CD4-positive, alpha-beta T cell (primary cell): ENCODE measurements around the gene TTBK1. TPM values are rescaled to one million over a fixed set of nuclear protein-coding genes. Genes with fewer than 3 reads are reported as not detected.

Source experiments
- ATAC-seq: fragments of 200-7000 bp; cut with Tn5 transposase; one replicate; pipeline ENCODE4 v1.10.0; 2022; ENCODE audit warnings: mild to moderate bottlenecking; ENCODE audit not compliant: poor library complexity
- CTCF ChIA-PET: fragments of 350-600 bp; sonication (Branson Sonifier 250); formaldehyde crosslinking; loops from one replicate; lab custom pipeline; 2021; ENCODE audit warnings: antibody characterized with exemption, inconsistent platforms; lab: Charles Lee
- POLR2A ChIA-PET: fragments of 350-600 bp; sonication (Branson Sonifier 250); formaldehyde crosslinking; loops from one replicate; lab custom pipeline; 2021; ENCODE audit warnings: antibody characterized with exemption, inconsistent platforms; lab: Charles Lee
- DNase-seq, 14 experiments: peaks; one replicate each; pipeline ENCODE4 v3.0.0-alpha.2; 2013 to 2020; ENCODE audit warnings: mixed read lengths in 2 of 14
- H3K27ac ChIP-seq, 2 donors: one replicate each; pipeline versions ENCODE4 v1.5.1 to v1.7.0; 2013; ENCODE audit warnings: low read length in 2 of 2, low read depth in 1 of 2, mild to moderate bottlenecking in 1 of 2
- H3K27me3 ChIP-seq, 2 experiments: 1 replicate in 1 of 2; 2 replicates in 1 of 2; pipeline versions ENCODE4 v1.6.1 to v1.7.0; 2013; ENCODE audit warnings: low read length in 2 of 2, control low read depth in 1 of 2, mild to moderate bottlenecking in 1 of 2, moderate library complexity in 1 of 2; ENCODE audit not compliant: insufficient read depth in 2 of 2, control insufficient read depth in 1 of 2
- H3K36me3 ChIP-seq: one replicate; pipeline ENCODE4 v1.6.1; 2013; ENCODE audit warnings: low read length, control low read depth; ENCODE audit not compliant: insufficient read depth
- H3K4me1 ChIP-seq: one replicate; pipeline ENCODE4 v1.6.1; 2013; ENCODE audit warnings: low read length, control low read depth; ENCODE audit not compliant: insufficient read depth
- H3K4me3 ChIP-seq: one replicate; pipeline ENCODE4 v1.5.1; 2013; ENCODE audit warnings: mild to moderate bottlenecking, low read length, moderate library complexity
- H3K9me3 ChIP-seq, 2 experiments: 1 replicate in 1 of 2; 2 replicates in 1 of 2; pipeline versions ENCODE4 v1.6.1 to v1.7.0; 2013; ENCODE audit warnings: low read length in 2 of 2, mild to moderate bottlenecking in 2 of 2, control low read depth in 1 of 2, moderate library complexity in 1 of 2; ENCODE audit not compliant: control insufficient read depth in 1 of 2, insufficient read depth in 1 of 2
- H3K27ac Mint-ChIP-seq: one replicate; pipeline ENCODE4 v1.8.0; 2020; ENCODE audit warnings: mixed read lengths
- H3K27me3 Mint-ChIP-seq: one replicate; pipeline ENCODE4 v1.8.0; 2021; ENCODE audit warnings: mixed read lengths
- H3K36me3 Mint-ChIP-seq: one replicate; pipeline ENCODE4 v1.8.0; 2021; ENCODE audit warnings: low read depth, mixed read lengths
- H3K4me1 Mint-ChIP-seq: one replicate; pipeline ENCODE4 v1.8.0; 2021; ENCODE audit warnings: low read depth, mixed read lengths
- H3K4me3 Mint-ChIP-seq: one replicate; pipeline ENCODE4 v1.8.0; 2020; ENCODE audit warnings: mild to moderate bottlenecking, mixed read lengths
- H3K9me3 Mint-ChIP-seq: one replicate; pipeline ENCODE4 v1.8.0; 2020; ENCODE audit warnings: mixed read lengths
- intact Hi-C, 2 experiments: fragments of 100-400 bp; cut with DNase I in 1 of 2; cut with micrococcal nuclease in 1 of 2; formaldehyde crosslinking; loops; one replicate each; pipeline versions ENCODE4 v1.15.1 to v1.9.0; 2023 to 2025; cut with DNase I, micrococcal nuclease
- total RNA-seq, 174 experiments: library from RNA in 2 of 174; stranded (reverse) in 2 of 174; gene quantifications; one replicate each; pipeline ENCODE4 v1.2.3 and lab custom pipeline; 2021 to 2026
- TF ChIP-seq, protein P1 (sequence below): fragments of 200-600 bp; IDR thresholded peaks from one replicate; pipeline ENCODE4 v1.8.0; 2022; ENCODE audit warnings: antibody characterized with exemption, mild to moderate bottlenecking

Gene TTBK1
- total RNA-seq, 2 experiments from 2014 or later: not detected

DNA sequence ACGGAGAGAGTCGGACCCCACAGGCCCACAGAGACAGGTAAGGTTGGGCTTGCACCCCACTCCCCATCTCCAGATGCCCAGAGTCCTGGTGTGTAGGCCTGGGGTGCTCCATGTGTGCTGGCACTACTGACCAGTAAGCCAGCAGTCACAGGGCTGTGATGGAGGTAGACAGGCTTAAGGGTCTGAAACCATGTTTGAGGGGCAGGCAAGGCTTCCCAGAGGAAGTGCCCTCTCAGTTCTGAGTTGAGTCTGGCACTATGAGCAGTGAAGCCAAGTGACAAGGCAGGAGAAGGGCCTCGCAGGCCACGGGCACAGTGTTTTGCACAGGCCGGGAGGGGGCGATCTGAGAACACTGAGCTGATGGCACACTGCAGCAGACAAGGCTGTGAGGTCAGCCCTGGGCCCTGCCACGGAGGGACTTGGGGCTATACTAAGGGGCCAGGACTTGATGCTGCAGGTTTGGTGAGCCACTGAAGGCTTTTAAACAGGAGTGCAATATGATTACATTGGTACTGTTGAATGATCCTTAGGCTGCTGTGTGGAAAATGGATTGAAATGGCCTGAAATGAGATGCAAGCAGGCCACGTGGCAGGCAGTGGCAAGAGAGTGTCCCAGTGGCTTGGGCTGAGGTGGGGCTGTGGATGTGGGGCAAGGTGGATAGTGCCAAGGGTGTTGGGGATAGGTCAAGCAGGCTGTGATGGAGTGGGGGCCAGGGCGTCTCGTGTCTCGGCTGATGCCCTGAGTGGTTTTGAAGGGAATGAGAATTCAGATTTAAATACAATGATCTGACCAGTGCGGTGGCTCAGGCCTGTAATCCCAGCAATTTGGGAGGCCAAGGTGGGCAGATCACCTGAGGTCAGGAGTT, 20.3 kb downstream of the TTBK1 start:
- TF ChIP-seq, protein P1, sequence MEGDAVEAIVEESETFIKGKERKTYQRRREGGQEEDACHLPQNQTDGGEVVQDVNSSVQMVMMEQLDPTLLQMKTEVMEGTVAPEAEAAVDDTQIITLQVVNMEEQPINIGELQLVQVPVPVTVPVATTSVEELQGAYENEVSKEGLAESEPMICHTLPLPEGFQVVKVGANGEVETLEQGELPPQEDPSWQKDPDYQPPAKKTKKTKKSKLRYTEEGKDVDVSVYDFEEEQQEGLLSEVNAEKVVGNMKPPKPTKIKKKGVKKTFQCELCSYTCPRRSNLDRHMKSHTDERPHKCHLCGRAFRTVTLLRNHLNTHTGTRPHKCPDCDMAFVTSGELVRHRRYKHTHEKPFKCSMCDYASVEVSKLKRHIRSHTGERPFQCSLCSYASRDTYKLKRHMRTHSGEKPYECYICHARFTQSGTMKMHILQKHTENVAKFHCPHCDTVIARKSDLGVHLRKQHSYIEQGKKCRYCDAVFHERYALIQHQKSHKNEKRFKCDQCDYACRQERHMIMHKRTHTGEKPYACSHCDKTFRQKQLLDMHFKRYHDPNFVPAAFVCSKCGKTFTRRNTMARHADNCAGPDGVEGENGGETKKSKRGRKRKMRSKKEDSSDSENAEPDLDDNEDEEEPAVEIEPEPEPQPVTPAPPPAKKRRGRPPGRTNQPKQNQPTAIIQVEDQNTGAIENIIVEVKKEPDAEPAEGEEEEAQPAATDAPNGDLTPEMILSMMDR: peak; percentile 72
- POLR2A ChIA-PET: interaction anchor here (0.5 to 1.0 kb wide), 2 partner anchors 59 to 106 kb away, joined by 3 read pairs; partner anchors contain the start of gene ZNF318
- CTCF ChIA-PET: interaction anchor here (0.6 to 2.0 kb wide), 6 partner anchors 15 to 243 kb away, joined by 3 to 11 read pairs (median 4); no protein-coding TSS in a partner anchor
- Histone ChIP-seq H3K27me3 (peaks cover 0 to 2% of the 10 kb centered on the region in 2 experiments), H3K4me1 (peaks cover 3% of the 10 kb centered on the region), H3K36me3 (no peaks in the 10 kb centered on the region), H3K4me3 (no peak overlapping the region), H3K27ac (no peak overlapping the region), H3K9me3 (no peaks in the 10 kb centered on the region)
- H3K27ac Mint-ChIP-seq: no peak overlapping the region
- ATAC-seq (peak; percentile 96), DNase-seq (peak; percentile 62 to 85 (median 73))
- no peaks in the 10 kb centered on the region for H3K27me3 Mint-ChIP-seq
- H3K9me3 Mint-ChIP-seq: no peaks in the 10 kb centered on the region
- H3K4me1 Mint-ChIP-seq: no peaks in the 10 kb centered on the region
- intact Hi-C loops: loop anchor here (1.0 to 5.0 kb wide), 3 partner anchors 69 to 243 kb away; no protein-coding TSS in a partner anchor
- H3K36me3 Mint-ChIP-seq: no peaks in the 10 kb centered on the region
- no peak overlapping the region for H3K4me3 Mint-ChIP-seq

DNA sequence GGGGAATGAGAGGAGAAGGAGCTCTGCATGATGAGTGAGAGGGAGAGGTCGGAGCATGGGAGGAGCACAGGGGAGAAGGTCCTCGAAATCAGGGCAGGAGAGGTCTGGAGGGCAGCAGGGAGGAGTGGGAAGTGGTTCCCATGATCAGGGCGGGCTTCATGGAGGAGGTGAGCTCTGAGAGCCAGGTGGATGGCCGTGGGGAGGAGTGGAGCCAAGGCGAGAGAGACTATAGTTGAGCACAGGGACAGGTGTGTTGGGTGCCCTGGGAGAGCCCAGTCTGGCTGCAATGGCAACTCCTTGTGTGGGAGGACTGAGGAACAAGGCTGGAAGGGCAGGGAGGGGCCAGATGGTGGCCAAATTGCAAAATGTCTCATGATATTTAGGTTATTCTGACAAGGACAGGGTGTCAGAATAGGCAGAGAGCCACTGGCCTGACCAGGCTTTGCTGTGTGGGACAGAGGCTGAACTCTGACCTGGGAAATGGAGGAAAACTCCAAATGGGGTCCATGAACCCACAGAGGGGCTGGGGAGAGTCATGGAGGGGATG, 21.4 kb downstream of the TTBK1 start:
- peaks cover 5% of the 10 kb centered on the region for H3K4me1 Mint-ChIP-seq
- H3K4me1 ChIP-seq: peaks cover 13% of the 10 kb centered on the region
- ChIA-PET CTCF (interaction anchor here (0.6 to 2.0 kb wide), 2 partner anchors 110 to 242 kb away, joined by 3 to 11 read pairs; no protein-coding TSS in a partner anchor), POLR2A (no interaction called here)
- no peaks in the 10 kb centered on the region for H3K9me3 ChIP-seq
- H3K4me3 Mint-ChIP-seq: no peak overlapping the region
- no peak overlapping the region for H3K4me3 ChIP-seq
- H3K27me3 Mint-ChIP-seq: peaks cover 5% of the 10 kb centered on the region
- no peak overlapping the region for H3K27ac ChIP-seq
- H3K36me3 ChIP-seq: no peaks in the 10 kb centered on the region
- ATAC-seq (no peak), DNase-seq (no peak)
- H3K27ac Mint-ChIP-seq: no peak overlapping the region
- no peaks in the 10 kb centered on the region for H3K9me3 Mint-ChIP-seq
- H3K36me3 Mint-ChIP-seq: no peaks in the 10 kb centered on the region
- peaks cover 0 to 2% of the 10 kb centered on the region in 2 experiments for H3K27me3 ChIP-seq
- intact Hi-C loops: loop anchor here (5.0 kb wide), 2 partner anchors 68 to 73 kb away; no protein-coding TSS in a partner anchor
- TF ChIP-seq, protein P1: no peak

- H3K4me1 Mint-ChIP-seq: peaks cover 9% of the 10 kb centered on the region
- ChIA-PET POLR2A (no interaction called here), CTCF (no interaction called here)
- intact Hi-C loops: loop anchor here in 1 of 2 experiments (5.0 kb wide), 1 partner anchor 72 kb away; no protein-coding TSS in a partner anchor
- H3K36me3 Mint-ChIP-seq: no peaks in the 10 kb centered on the region
- H3K4me3 Mint-ChIP-seq: no peak overlapping the region
- H3K27me3 Mint-ChIP-seq: peaks cover 5% of the 10 kb centered on the region
- Histone ChIP-seq H3K9me3 (no peaks in the 10 kb centered on the region), H3K36me3 (no peaks in the 10 kb centered on the region), H3K27me3 (peaks cover 0 to 2% of the 10 kb centered on the region in 2 experiments), H3K27ac (no peak overlapping the region), H3K4me1 (peaks cover 18% of the 10 kb centered on the region), H3K4me3 (no peak overlapping the region)
- TF ChIP-seq, protein P1: no peak
- no peaks in the 10 kb centered on the region for H3K9me3 Mint-ChIP-seq
- DNase-seq (no peak), ATAC-seq (no peak)
- H3K27ac Mint-ChIP-seq: no peak overlapping the region
Measured at GRCh38 chr6:43265564-43265963, 22.3 kb downstream of the TTBK1 start.
